COLO829 (cell line): Measurements from ENCODE around the gene PRDM8.

Experiments
- DNase-seq: peaks from one replicate; pipeline ENCODE4 v3.0.0; 2012; ENCODE audit warnings: low spot score

Gene PRDM8

GRCh38 chr4:80201252-80202151 lies 4.2 kb downstream of the PRDM8 start:
- no peak for DNase-seq

GRCh38 chr4:80202190-80202711 lies 4.9 kb downstream of the PRDM8 start:
- peak; percentile 58 for DNase-seq

- DNase-seq = no peak
These were observed 5.6 kb downstream of the PRDM8 start for GRCh38 chr4:80202741-80203553.

GRCh38 chr4:80204433-80205011 lies 7.2 kb downstream of the PRDM8 start:
- DNase-seq = no peak

GRCh38 chr4:80206111-80206510 lies 8.8 kb downstream of the PRDM8 start:
- no peak for DNase-seq

- no peak for DNase-seq
These were observed 9.3 kb downstream of the PRDM8 start for GRCh38 chr4:80206521-80207171.

GRCh38 chr4:80207172-80207583 lies 9.9 kb downstream of the PRDM8 start:
- DNase-seq = no peak

- no peak for DNase-seq
These were observed 10.4 kb downstream of the PRDM8 start for GRCh38 chr4:80207664-80208063.

- DNase-seq = no peak
These were observed 11.5 kb downstream of the PRDM8 start for GRCh38 chr4:80208610-80209339.

- no peak for DNase-seq
These were observed 12.0 kb downstream of the PRDM8 start for GRCh38 chr4:80209340-80209701.

- DNase-seq = no peak
These were observed 13.2 kb downstream of the PRDM8 start for GRCh38 chr4:80210549-80210948.

GRCh38 chr4:80213117-80213815 lies 16.0 kb downstream of the PRDM8 start:
- no peak for DNase-seq

- DNase-seq = peak; percentile 69
These were observed 18.2 kb downstream of the PRDM8 start for GRCh38 chr4:80215449-80216052.

GRCh38 chr4:80216100-80216761 lies 18.9 kb downstream of the PRDM8 start:
- DNase-seq = no peak

- DNase-seq = no peak
These were observed 22.2 kb downstream of the PRDM8 start for GRCh38 chr4:80219301-80220025.

- no peak for DNase-seq
These were observed 23.4 kb downstream of the PRDM8 start for GRCh38 chr4:80220711-80221110.

GRCh38 chr4:80221161-80221560 lies 23.9 kb downstream of the PRDM8 start:
- no peak for DNase-seq

- DNase-seq = no peak
These were observed 28.3 kb downstream of the PRDM8 start for GRCh38 chr4:80225595-80225994.

GRCh38 chr4:80226094-80226493 lies 28.8 kb downstream of the PRDM8 start:
- DNase-seq = no peak
